ENCODE results near the gene UGT1A3. TPM values are rescaled to one million over a fixed set of nuclear protein-coding genes. Genes with fewer than 3 reads are reported as not detected.

UGT1A3 gene
- total RNA-seq, 1 experiment from 2014 or later = 5.9 TPM

- Mint-ChIP-seq H3K27me3 (ENCODE audit: unreplicated experiment) (no peaks in the 10 kb centered on the region), H3K36me3 (ENCODE audit: insufficient read depth, unreplicated experiment) (no peaks in the 10 kb centered on the region), H3K4me3 (ENCODE audit: low read depth, unreplicated experiment) (no peak overlapping the region), H3K9me3 (ENCODE audit: low read depth, unreplicated experiment) (no peaks in the 10 kb centered on the region), H3K4me1 (ENCODE audit: low read depth, unreplicated experiment) (peaks cover 32% of the 10 kb centered on the region), H3K27ac (ENCODE audit: unreplicated experiment) (no peak overlapping the region)
- CTCF ChIA-PET = no interaction called here
- DNase-seq = no peak
- BruUV-seq (replicated peaks) = no TSS peak
- no peak for TF ChIP-seq CTCF (IDR thresholded peaks at IDR 0.05; ENCODE audit: unreplicated experiment)
- intact Hi-C loops (cut with micrococcal nuclease; ENCODE audit: unreplicated experiment) = no loop called here
Observed at GRCh38 chr2:233684640-233685039, 44.2 kb upstream of the UGT1A3 start.

GRCh38 chr2:233686928-233687327, 41.9 kb upstream of the UGT1A3 start:
- intact Hi-C loops (cut with micrococcal nuclease; ENCODE audit: unreplicated experiment) = no loop called here
- H3K36me3 Mint-ChIP-seq (ENCODE audit: insufficient read depth, unreplicated experiment) = peaks cover 17% of the 10 kb centered on the region
- no peak for TF ChIP-seq CTCF (IDR thresholded peaks at IDR 0.05; ENCODE audit: unreplicated experiment)
- H3K27ac Mint-ChIP-seq (ENCODE audit: unreplicated experiment) = no peak overlapping the region
- no peak for DNase-seq
- CTCF ChIA-PET = interaction anchor here (0.6 kb wide), 1 partner anchor 627 kb away, joined by 6 read pairs; no protein-coding TSS in a partner anchor
- no peak overlapping the region for H3K4me3 Mint-ChIP-seq (ENCODE audit: low read depth, unreplicated experiment)
- peaks cover 53% of the 10 kb centered on the region for H3K4me1 Mint-ChIP-seq (ENCODE audit: low read depth, unreplicated experiment)
- no TSS peak for BruUV-seq (replicated peaks)
- no peaks in the 10 kb centered on the region for H3K9me3 Mint-ChIP-seq (ENCODE audit: low read depth, unreplicated experiment)
- H3K27me3 Mint-ChIP-seq (ENCODE audit: unreplicated experiment) = no peaks in the 10 kb centered on the region

- CTCF ChIA-PET = no interaction called here
- intact Hi-C loops (cut with micrococcal nuclease; ENCODE audit: unreplicated experiment) = no loop called here
- Mint-ChIP-seq H3K27ac (ENCODE audit: unreplicated experiment) (peak overlapping the region; percentile 65), H3K9me3 (ENCODE audit: low read depth, unreplicated experiment) (no peaks in the 10 kb centered on the region), H3K36me3 (ENCODE audit: insufficient read depth, unreplicated experiment) (peaks cover 29% of the 10 kb centered on the region), H3K27me3 (ENCODE audit: unreplicated experiment) (no peaks in the 10 kb centered on the region), H3K4me1 (ENCODE audit: low read depth, unreplicated experiment) (peaks cover 56% of the 10 kb centered on the region), H3K4me3 (ENCODE audit: low read depth, unreplicated experiment) (no peak overlapping the region)
- no peak for TF ChIP-seq CTCF (IDR thresholded peaks at IDR 0.05; ENCODE audit: unreplicated experiment)
- no peak for DNase-seq
- no TSS peak for BruUV-seq (replicated peaks)
Observed at GRCh38 chr2:233688341-233688740, 40.5 kb upstream of the UGT1A3 start.

- no peaks in the 10 kb centered on the region for H3K27me3 Mint-ChIP-seq (ENCODE audit: unreplicated experiment)
Observed at GRCh38 chr2:233689031-233689430, 39.8 kb upstream of the UGT1A3 start.

More at GRCh38 chr2:233689031-233689430, 39.8 kb upstream of the UGT1A3 start:
- H3K36me3 Mint-ChIP-seq (ENCODE audit: insufficient read depth, unreplicated experiment) = peaks cover 36% of the 10 kb centered on the region
- peak overlapping the region; percentile 65 for H3K27ac Mint-ChIP-seq (ENCODE audit: unreplicated experiment)
- H3K9me3 Mint-ChIP-seq (ENCODE audit: low read depth, unreplicated experiment) = no peaks in the 10 kb centered on the region
- intact Hi-C loops (cut with micrococcal nuclease; ENCODE audit: unreplicated experiment) = no loop called here
- peak overlapping the region; percentile 81 for H3K4me3 Mint-ChIP-seq (ENCODE audit: low read depth, unreplicated experiment)
- BruUV-seq (replicated peaks) = no TSS peak
- peak; percentile 8 for DNase-seq
- TF ChIP-seq CTCF (IDR thresholded peaks at IDR 0.05; ENCODE audit: unreplicated experiment) = no peak
- CTCF ChIA-PET = interaction anchor here (1.5 kb wide), 1 partner anchor 17 kb away, joined by 4 read pairs; no protein-coding TSS in a partner anchor
- H3K4me1 Mint-ChIP-seq (ENCODE audit: low read depth, unreplicated experiment) = peaks cover 63% of the 10 kb centered on the region

Data from Calu3 (cell line).